ENCODE results near the gene ZNF385A.

GRCh38 chr12:54356228-54356627 is 28.3 kb downstream of the ZNF385A start:
- TF ChIP-seq POLR2A (IDR thresholded peaks at IDR 0.05; ENCODE audit: low read depth, low read length) (no peak), MXI1 (IDR thresholded peaks at IDR 0.05; ENCODE audit: borderline replicate concordance, low read depth, low read length) (no peak), RFX5 (IDR thresholded peaks at IDR 0.05; ENCODE audit: low read depth, low read length) (no peak), CTCF (conservative IDR thresholded peaks at IDR 0.05; ENCODE audit: low read depth, low read length) (no peak), RAD21 (IDR thresholded peaks at IDR 0.05; ENCODE audit: low read length) (no peak), RCOR1 (IDR thresholded peaks at IDR 0.05; ENCODE audit: insufficient replicate concordance, low read length) (no peak), USF2 (IDR thresholded peaks at IDR 0.05; ENCODE audit: low read depth, low read length) (no peak)
